MM.1S (cell line): ENCODE measurements around the gene GSTCD.

ENCODE experiments used
- DNase-seq: peaks from one replicate; pipeline ENCODE4 v3.0.0-alpha.2; 2015
- H2AFZ ChIP-seq: fragments of 300-600 bp; sonication (generic); 2 replicates; pipeline ENCODE4 v1.6.0; 2016; ENCODE audit warnings: antibody characterized with exemption, low read length
- H3F3A ChIP-seq: fragments of 300-600 bp; sonication (generic); 2 replicates; pipeline ENCODE4 v1.6.1; 2016; ENCODE audit warnings: mild to moderate bottlenecking, antibody characterized with exemption, low read length, moderate library complexity, mixed read lengths; ENCODE audit not compliant: insufficient read depth
- H3K27ac ChIP-seq: fragments of 300-600 bp; sonication (generic); 2 replicates; pipeline ENCODE4 v1.5.1; 2016; ENCODE audit warnings: mild to moderate bottlenecking, low read length
- H3K27me3 ChIP-seq: fragments of 300-600 bp; sonication (generic); replicated peaks from 2 replicates; pipeline ENCODE4 v1.6.0; 2016; ENCODE audit warnings: low read length; ENCODE audit not compliant: insufficient read depth
- H3K36me3 ChIP-seq: fragments of 300-600 bp; sonication (generic); replicated peaks from 2 replicates; pipeline ENCODE4 v1.6.1; 2016; ENCODE audit warnings: mild to moderate bottlenecking, low read length, mixed read lengths; ENCODE audit not compliant: insufficient read depth
- H3K4me1 ChIP-seq: fragments of 300-600 bp; sonication (generic); 2 replicates; pipeline ENCODE4 v1.6.1; 2016; ENCODE audit warnings: low read length, mixed read lengths
- H3K4me2 ChIP-seq: fragments of 300-600 bp; sonication (generic); 2 replicates; pipeline ENCODE4 v1.6.0; 2016; ENCODE audit warnings: low read depth, low read length
- H3K4me3 ChIP-seq: fragments of 300-600 bp; sonication (generic); 2 replicates; pipeline ENCODE4 v1.5.1; 2016; ENCODE audit warnings: low read length, mixed read lengths
- H3K79me2 ChIP-seq: fragments of 300-600 bp; sonication (generic); 2 replicates; pipeline ENCODE4 v1.6.1; 2016; ENCODE audit warnings: mixed run types, low read length, mixed read lengths
- H3K9ac ChIP-seq: fragments of 300-600 bp; sonication (generic); 2 replicates; pipeline ENCODE4 v1.6.1; 2016; ENCODE audit warnings: low read length, mixed read lengths
- H3K9me2 ChIP-seq: fragments of 300-600 bp; sonication (generic); replicated peaks from 2 replicates; pipeline ENCODE4 v1.6.1; 2016; ENCODE audit warnings: mild to moderate bottlenecking, low read length, mixed read lengths; ENCODE audit not compliant: insufficient read depth
- H3K9me3 ChIP-seq: fragments of 300-600 bp; sonication (generic); replicated peaks from 2 replicates; pipeline ENCODE4 v1.6.1; 2016; ENCODE audit warnings: mild to moderate bottlenecking, low read length, mixed read lengths; ENCODE audit not compliant: insufficient read depth
- H4K20me1 ChIP-seq: fragments of 300-600 bp; sonication (generic); 2 replicates; pipeline ENCODE4 v1.6.1; 2016; ENCODE audit warnings: mild to moderate bottlenecking, low read length, moderate library complexity, mixed read lengths; ENCODE audit not compliant: insufficient read depth
- EZH2 ChIP-seq: fragments of 300-600 bp; sonication (generic); optimal IDR thresholded peaks from 2 replicates; pipeline ENCODE3; 2017; ENCODE audit warnings: low read depth, mild to moderate bottlenecking, antibody characterized with exemption, low read length, mixed read lengths
- EZH2phosphoT487 ChIP-seq: fragments of 300-600 bp; sonication (generic); IDR thresholded peaks from 2 replicates; pipeline ENCODE4 v1.6.1; 2018; ENCODE audit warnings: antibody characterized with exemption, low read length
- TF ChIP-seq, protein P1 (sequence below): fragments of 300-600 bp; sonication (generic); IDR thresholded peaks from 2 replicates; pipeline ENCODE4 v1.5.1; 2016; ENCODE audit warnings: antibody characterized with exemption, low read length, mixed read lengths

GSTCD gene

GRCh38 chr4:105671301-105671700 lies 37.3 kb upstream of the GSTCD start:
- H3K4me1 ChIP-seq: 0 out of 2 replicates have a peak, but pooled peaks cover 4% of the 10 kb centered on the region
- no peak overlapping the region for H3K27ac ChIP-seq
- no peaks in the 10 kb centered on the region for H4K20me1 ChIP-seq
- no peaks in the 10 kb centered on the region for H3K27me3 ChIP-seq
- H3K36me3 ChIP-seq: no peaks in the 10 kb centered on the region
- no peak overlapping the region for H3K4me2 ChIP-seq
- no peak overlapping the region for H3K9ac ChIP-seq
- no peaks in the 10 kb centered on the region for H3K9me3 ChIP-seq
- no peaks in the 10 kb centered on the region for H3K9me2 ChIP-seq
- H3F3A ChIP-seq: no peaks in the 10 kb centered on the region
- H2AFZ ChIP-seq: no peak overlapping the region
- no peak for DNase-seq
- H3K79me2 ChIP-seq: no peaks in the 10 kb centered on the region
- no peak for TF ChIP-seq EZH2
- TF ChIP-seq EZH2phosphoT487: no peak
- TF ChIP-seq, protein P1, sequence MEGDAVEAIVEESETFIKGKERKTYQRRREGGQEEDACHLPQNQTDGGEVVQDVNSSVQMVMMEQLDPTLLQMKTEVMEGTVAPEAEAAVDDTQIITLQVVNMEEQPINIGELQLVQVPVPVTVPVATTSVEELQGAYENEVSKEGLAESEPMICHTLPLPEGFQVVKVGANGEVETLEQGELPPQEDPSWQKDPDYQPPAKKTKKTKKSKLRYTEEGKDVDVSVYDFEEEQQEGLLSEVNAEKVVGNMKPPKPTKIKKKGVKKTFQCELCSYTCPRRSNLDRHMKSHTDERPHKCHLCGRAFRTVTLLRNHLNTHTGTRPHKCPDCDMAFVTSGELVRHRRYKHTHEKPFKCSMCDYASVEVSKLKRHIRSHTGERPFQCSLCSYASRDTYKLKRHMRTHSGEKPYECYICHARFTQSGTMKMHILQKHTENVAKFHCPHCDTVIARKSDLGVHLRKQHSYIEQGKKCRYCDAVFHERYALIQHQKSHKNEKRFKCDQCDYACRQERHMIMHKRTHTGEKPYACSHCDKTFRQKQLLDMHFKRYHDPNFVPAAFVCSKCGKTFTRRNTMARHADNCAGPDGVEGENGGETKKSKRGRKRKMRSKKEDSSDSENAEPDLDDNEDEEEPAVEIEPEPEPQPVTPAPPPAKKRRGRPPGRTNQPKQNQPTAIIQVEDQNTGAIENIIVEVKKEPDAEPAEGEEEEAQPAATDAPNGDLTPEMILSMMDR: no peak
- H3K4me3 ChIP-seq: no peak overlapping the region

DNA sequence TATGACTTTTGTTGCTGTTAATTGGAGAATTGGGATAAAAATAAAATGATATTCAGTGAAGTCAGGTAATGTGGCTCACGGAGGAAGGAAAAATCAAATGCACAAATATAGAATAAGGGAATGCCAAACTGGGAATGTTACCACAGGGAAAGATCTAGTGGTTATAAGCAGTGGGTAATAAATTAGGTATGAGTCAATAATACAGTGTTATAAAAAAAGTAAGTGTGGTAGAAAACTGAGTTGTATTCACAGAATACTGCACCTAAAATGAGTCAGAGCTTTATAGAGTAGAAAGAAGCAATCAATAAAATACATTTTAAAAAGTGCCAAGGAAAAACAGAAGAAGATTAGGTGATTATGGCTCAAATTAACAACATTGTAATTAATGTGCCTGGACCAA lies 34.6 kb upstream of the GSTCD start:
- no peaks in the 10 kb centered on the region for H3K9me2 ChIP-seq
- no peak for DNase-seq

DNA sequence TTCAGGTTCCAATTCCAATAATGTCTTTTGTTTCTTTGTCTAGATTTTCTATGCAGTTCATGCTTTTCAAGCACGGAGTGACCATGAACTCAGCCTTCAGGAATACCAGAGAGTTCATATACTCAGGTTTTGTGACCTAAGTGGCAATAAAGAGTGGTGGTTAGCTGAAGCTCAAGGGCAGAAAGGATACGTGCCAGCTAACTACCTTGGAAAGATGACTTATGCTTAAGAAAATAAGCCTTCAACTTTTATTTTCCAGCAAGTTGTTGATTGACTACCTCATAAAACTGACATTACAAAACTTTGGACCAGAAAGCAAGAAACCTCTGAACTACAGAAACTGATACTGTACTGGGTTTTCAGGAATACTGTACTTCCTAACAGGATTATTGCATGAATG lies 30.9 kb upstream of the GSTCD start:
- Histone ChIP-seq H3K4me1 (no peaks in the 10 kb centered on the region), H3K9me2 (no peaks in the 10 kb centered on the region), H4K20me1 (no peaks in the 10 kb centered on the region), H3K27me3 (no peaks in the 10 kb centered on the region), H3K9ac (no peak overlapping the region), H3F3A (no peaks in the 10 kb centered on the region), H3K4me3 (no peak overlapping the region), H3K4me2 (no peak overlapping the region), H2AFZ (no peak overlapping the region), H3K9me3 (no peaks in the 10 kb centered on the region), H3K27ac (no peak overlapping the region), H3K36me3 (peaks cover 2% of the 10 kb centered on the region; the same call in 1 of the 2 replicates), H3K79me2 (no peaks in the 10 kb centered on the region)
- TF ChIP-seq, protein P1: no peak
- TF ChIP-seq EZH2phosphoT487 (no peak), EZH2 (no peak)
- DNase-seq: no peak

More for the DNA sequence above, 34.6 kb upstream of the GSTCD start:
- no peak overlapping the region for H3K4me2 ChIP-seq
- H3K27ac ChIP-seq: no peak overlapping the region
- H3K9ac ChIP-seq: no peak overlapping the region
- H3K4me1 ChIP-seq: no peaks in the 10 kb centered on the region
- no peak overlapping the region for H3K4me3 ChIP-seq
- TF ChIP-seq, protein P1: no peak
- no peak for TF ChIP-seq EZH2
- TF ChIP-seq EZH2phosphoT487: no peak
- H3K9me3 ChIP-seq: no peaks in the 10 kb centered on the region
- no peak overlapping the region for H2AFZ ChIP-seq
- no peaks in the 10 kb centered on the region for H3F3A ChIP-seq
- H3K79me2 ChIP-seq: no peaks in the 10 kb centered on the region
- no peaks in the 10 kb centered on the region for H4K20me1 ChIP-seq
- H3K27me3 ChIP-seq: no peaks in the 10 kb centered on the region
- no peaks in the 10 kb centered on the region for H3K36me3 ChIP-seq
